Left ventricle myocardium inferior (tissue), 1 donor: ENCODE results near the gene DLG5. TPM values are rescaled to one million over a fixed set of nuclear protein-coding genes. Genes with fewer than 3 reads are reported as not detected.

Experiments used
- DNase-seq: peaks from one replicate; pipeline ENCODE4 v3.0.0-alpha.2; 2020
- H3K27ac ChIP-seq: fragments of 200-600 bp; replicated peaks from 2 replicates; pipeline ENCODE4 v1.8.0; 2021
- H3K27me3 ChIP-seq: fragments of 200-600 bp; 2 replicates; pipeline ENCODE4 v1.8.0; 2021; ENCODE audit warnings: low read depth
- H3K36me3 ChIP-seq: fragments of 200-600 bp; 2 replicates; pipeline ENCODE4 v1.8.0; 2021
- H3K4me1 ChIP-seq: fragments of 200-600 bp; 2 replicates; pipeline ENCODE4 v1.8.0; 2021
- H3K4me3 ChIP-seq: fragments of 200-600 bp; 2 replicates; pipeline ENCODE4 v1.8.0; 2021; ENCODE audit warnings: mild to moderate bottlenecking, moderate library complexity
- H3K9me3 ChIP-seq: fragments of 200-600 bp; replicated peaks from 2 replicates; pipeline ENCODE4 v1.8.0; 2021
- CTCF ChIP-seq: fragments of 200-600 bp; IDR thresholded peaks from 2 replicates; pipeline ENCODE4 v1.8.0; 2021; ENCODE audit warnings: antibody characterized with exemption, mild to moderate bottlenecking, borderline replicate concordance
- intact Hi-C: fragments of 100-400 bp; cut with micrococcal nuclease; formaldehyde crosslinking; loops from one replicate; pipeline ENCODE4 v1.11.0; 2022
- total RNA-seq: library from RNA; stranded (reverse); fragmentation: NEBNext Ultra II Directional; extraction: Animal tissue kit (Norgen Biotek cat#: 25700); gene quantifications from one replicate; pipeline ENCODE4 v1.2.1, GENCODE V29; 2021
- donor health status: DM: no; HTN: yes; CAD: no; lungs with severe emphysema.

DLG5 gene
- total RNA-seq, 1 donor from 2014 or later = 8.9 TPM

GRCh38 chr10:77863446-77863845 lies 63.1 kb downstream of the DLG5 start:
- Histone ChIP-seq H3K36me3 (peaks cover 23% of the 10 kb centered on the region), H3K27me3 (no peaks in the 10 kb centered on the region), H3K4me1 (no peaks in the 10 kb centered on the region), H3K4me3 (no peak overlapping the region), H3K9me3 (no peaks in the 10 kb centered on the region), H3K27ac (no peak overlapping the region)
- TF ChIP-seq CTCF = no peak
- no peak for DNase-seq
- intact Hi-C loops = no loop called here

GRCh38 chr10:77862595-77862994 lies 64.0 kb downstream of the DLG5 start:
- TF ChIP-seq CTCF = no peak
- DNase-seq = no peak
- Histone ChIP-seq H3K4me3 (no peak overlapping the region), H3K27ac (no peak overlapping the region), H3K27me3 (no peaks in the 10 kb centered on the region), H3K9me3 (no peaks in the 10 kb centered on the region), H3K36me3 (peaks cover 17% of the 10 kb centered on the region), H3K4me1 (no peaks in the 10 kb centered on the region)
- intact Hi-C loops = no loop called here

- H3K9me3 ChIP-seq = no peaks in the 10 kb centered on the region
- H3K27me3 ChIP-seq = no peaks in the 10 kb centered on the region
- intact Hi-C loops = no loop called here
- H3K4me1 ChIP-seq = no peaks in the 10 kb centered on the region
- no peak for DNase-seq
- peaks cover 7% of the 10 kb centered on the region for H3K36me3 ChIP-seq
- no peak overlapping the region for H3K4me3 ChIP-seq
- no peak overlapping the region for H3K27ac ChIP-seq
- TF ChIP-seq CTCF = no peak
Measured at GRCh38 chr10:77861366-77861765, 65.2 kb downstream of the DLG5 start.

GRCh38 chr10:77859865-77860282 lies 66.7 kb downstream of the DLG5 start:
- no peak for TF ChIP-seq CTCF
- H3K27ac ChIP-seq = no peak overlapping the region
- H3K4me3 ChIP-seq = no peak overlapping the region
- intact Hi-C loops = loop anchor here (10.0 kb wide), 1 partner anchor 125 kb away; no protein-coding TSS in a partner anchor
- H3K4me1 ChIP-seq = no peaks in the 10 kb centered on the region
- H3K9me3 ChIP-seq = no peaks in the 10 kb centered on the region
- H3K36me3 ChIP-seq = peaks cover 3% of the 10 kb centered on the region
- H3K27me3 ChIP-seq = no peaks in the 10 kb centered on the region
- DNase-seq = no peak

GRCh38 chr10:77859200-77859864 lies 67.2 kb downstream of the DLG5 start:
- H3K27me3 ChIP-seq = no peaks in the 10 kb centered on the region
- no peak overlapping the region for H3K4me3 ChIP-seq
- H3K36me3 ChIP-seq = peaks cover 3% of the 10 kb centered on the region
- DNase-seq = no peak
- no peak overlapping the region for H3K27ac ChIP-seq
- H3K4me1 ChIP-seq = no peaks in the 10 kb centered on the region
- TF ChIP-seq CTCF = no peak
- intact Hi-C loops = loop anchor here (10.0 kb wide), 1 partner anchor 125 kb away; no protein-coding TSS in a partner anchor
- no peaks in the 10 kb centered on the region for H3K9me3 ChIP-seq
